ENCODE measurements around the gene WIPF3. TPM values are rescaled to one million over a fixed set of nuclear protein-coding genes. Genes with fewer than 3 reads are reported as not detected.
A peak's percentile ranks its signal among the peaks of the same experiment; 100 is the strongest.

Gene WIPF3
- total RNA-seq, 1 experiment from 2014 or later = 0.26 TPM

- no peaks in the 10 kb centered on the region for H3F3A ChIP-seq (ENCODE audit: insufficient read depth, low read depth)
- no peaks in the 10 kb centered on the region for H4K20me1 ChIP-seq (ENCODE audit: insufficient read depth)
- H3K4me2 ChIP-seq = no peak overlapping the region
- H3K9me2 ChIP-seq (ENCODE audit: insufficient read depth) = no peaks in the 10 kb centered on the region
- intact Hi-C loops (cut with micrococcal nuclease; ENCODE audit: unreplicated experiment) = no loop called here
- no TSS peak for BruUV-seq (replicated peaks)
- peak in 1 of 2 experiments; percentile 25 for DNase-seq
- ChIA-PET CTCF (no interaction called here), POLR2A (ENCODE audit: unreplicated experiment) (interaction anchor here (0.6 to 0.7 kb wide), 2 partner anchors 323 to 841 kb away, joined by 3 to 7 read pairs; no protein-coding TSS in a partner anchor)
- H2AFZ ChIP-seq = no peak overlapping the region
- H3K79me2 ChIP-seq (ENCODE audit: low read depth) = no peaks in the 10 kb centered on the region
- H3K27me3 ChIP-seq (ENCODE audit: insufficient read depth, low read depth) = peaks cover 48% of the 10 kb centered on the region
- no peaks in the 10 kb centered on the region for H3K4me1 ChIP-seq (replicated peaks; ENCODE audit: insufficient read depth)
- no peak overlapping the region for H3K27ac ChIP-seq
- H3K4me3 ChIP-seq = no peak overlapping the region
- TF ChIP-seq CTCF (conservative IDR thresholded peaks at IDR 0.05) (no peak), EZH2 (IDR thresholded peaks at IDR 0.05; ENCODE audit: low read depth) (no peak)
- no peaks in the 10 kb centered on the region for H3K36me3 ChIP-seq (ENCODE audit: low read depth)
- H3K9me3 ChIP-seq (ENCODE audit: insufficient read depth, low read depth) = 0 out of 2 replicates have a peak, but pooled peaks cover 3% of the 10 kb centered on the region
Observed at GRCh38 chr7:29779017-29779416, 27.3 kb upstream of the WIPF3 start.

GRCh38 chr7:29780346-29780745, 26.0 kb upstream of the WIPF3 start:
- Histone ChIP-seq H3K27ac (no peak overlapping the region), H3K9me2 (ENCODE audit: insufficient read depth) (no peaks in the 10 kb centered on the region), H3K36me3 (ENCODE audit: low read depth) (no peaks in the 10 kb centered on the region), H3K4me2 (no peak overlapping the region), H3F3A (ENCODE audit: insufficient read depth, low read depth) (no peaks in the 10 kb centered on the region), H4K20me1 (ENCODE audit: insufficient read depth) (no peaks in the 10 kb centered on the region), H3K4me3 (no peak overlapping the region), H3K27me3 (ENCODE audit: insufficient read depth, low read depth) (peaks cover 40% of the 10 kb centered on the region), H3K9me3 (ENCODE audit: insufficient read depth, low read depth) (0 out of 2 replicates have a peak, but pooled peaks cover 3% of the 10 kb centered on the region), H2AFZ (no peak overlapping the region), H3K4me1 (replicated peaks; ENCODE audit: insufficient read depth) (no peaks in the 10 kb centered on the region), H3K79me2 (ENCODE audit: low read depth) (no peaks in the 10 kb centered on the region)
- BruUV-seq (replicated peaks) = no TSS peak
- ChIA-PET POLR2A (ENCODE audit: unreplicated experiment) (no interaction called here), CTCF (no interaction called here)
- TF ChIP-seq EZH2 (IDR thresholded peaks at IDR 0.05; ENCODE audit: low read depth) (no peak), CTCF (conservative IDR thresholded peaks at IDR 0.05) (no peak)
- intact Hi-C loops (cut with micrococcal nuclease; ENCODE audit: unreplicated experiment) = no loop called here
- DNase-seq = peak in 1 of 2 experiments; percentile 26

- Histone ChIP-seq H3F3A (ENCODE audit: insufficient read depth, low read depth) (no peaks in the 10 kb centered on the region), H3K9me2 (ENCODE audit: insufficient read depth) (no peaks in the 10 kb centered on the region), H3K4me2 (no peak overlapping the region), H3K27me3 (ENCODE audit: insufficient read depth, low read depth) (peaks cover 8% of the 10 kb centered on the region), H3K27ac (no peak overlapping the region), H3K4me1 (replicated peaks; ENCODE audit: insufficient read depth) (no peaks in the 10 kb centered on the region), H4K20me1 (ENCODE audit: insufficient read depth) (no peaks in the 10 kb centered on the region), H3K4me3 (no peak overlapping the region), H3K36me3 (ENCODE audit: low read depth) (no peaks in the 10 kb centered on the region), H2AFZ (no peak overlapping the region), H3K79me2 (ENCODE audit: low read depth) (no peaks in the 10 kb centered on the region), H3K9me3 (ENCODE audit: insufficient read depth, low read depth) (no peaks in the 10 kb centered on the region)
- BruUV-seq (replicated peaks) = no TSS peak
- ChIA-PET CTCF (no interaction called here), POLR2A (ENCODE audit: unreplicated experiment) (no interaction called here)
- peak in 1 of 2 experiments; percentile 28 for DNase-seq
- intact Hi-C loops (cut with micrococcal nuclease; ENCODE audit: unreplicated experiment) = no loop called here
- TF ChIP-seq CTCF (conservative IDR thresholded peaks at IDR 0.05) (no peak), EZH2 (IDR thresholded peaks at IDR 0.05; ENCODE audit: low read depth) (no peak)
Observed at GRCh38 chr7:29783671-29784070, 22.6 kb upstream of the WIPF3 start.
